Brain microvascular endothelial cell (primary cell): ENCODE results near the gene ZNF776.

Experiments
- DNase-seq: peaks from one replicate; pipeline ENCODE4 v3.0.0-alpha.2; 2020
- H3K27ac ChIP-seq: fragments of 250-450 bp; sonication (Bioruptor Pico); 2 replicates; pipeline ENCODE4 v1.5.1; 2020; ENCODE audit warnings: mild to moderate bottlenecking, moderate library complexity
- H3K27me3 ChIP-seq: fragments of 250-450 bp; sonication (Bioruptor Pico); replicated peaks from 2 replicates; pipeline ENCODE4 v1.5.1; 2020; ENCODE audit warnings: mild to moderate bottlenecking
- H3K36me3 ChIP-seq: fragments of 250-450 bp; sonication (Bioruptor Pico); replicated peaks from 2 replicates; pipeline ENCODE4 v1.5.1; 2020; ENCODE audit warnings: mild to moderate bottlenecking
- H3K4me3 ChIP-seq: 2 replicates; pipeline ENCODE4 v1.5.1; 2011; ENCODE audit warnings: low read depth, mild to moderate bottlenecking, control low read depth, low read length, moderate library complexity
- CTCF ChIP-seq: IDR thresholded peaks from 2 replicates; pipeline ENCODE4 v1.5.1; 2011; ENCODE audit warnings: low read depth, mild to moderate bottlenecking, moderate library complexity, low read length, control low read depth, inconsistent platforms; ENCODE audit errors: missing control alignments
- in situ Hi-C: cut with HindIII; loops from 2 replicates; pipeline ENCODE4 v1.10.0; 2017; ENCODE audit warnings: low sequenced_read_pairs, low pct_ligation_motif_present

The ZNF776 gene

GRCh38 chr19:57769345-57770131 is 22.9 kb downstream of the ZNF776 start, which contains the start of gene ZNF586:
Gene ZNF586, plus strand, starts transcription at chr19:57769676. Its CDS starts 167 bp downstream, at chr19:57769843.
- TF ChIP-seq CTCF = no peak
- peak; percentile 92 for DNase-seq
- Histone ChIP-seq H3K4me3 (peak within 1 kb of the TSS; percentile 81), H3K27ac (peak within 1 kb of the TSS; percentile 9), H3K27me3 (no peaks in the 10 kb centered on the region), H3K36me3 (peaks cover 8% of the 10 kb centered on the region)
- in situ Hi-C loops = no loop called here

- H3K4me3 ChIP-seq = no peak overlapping the region
- in situ Hi-C loops = no loop called here
- DNase-seq = no peak
- no peak for TF ChIP-seq CTCF
- no peaks in the 10 kb centered on the region for H3K27me3 ChIP-seq
- peaks cover 15% of the 10 kb centered on the region for H3K36me3 ChIP-seq
- no peak overlapping the region for H3K27ac ChIP-seq
These were observed 24.8 kb downstream of the ZNF776 start for GRCh38 chr19:57771417-57771816.

GRCh38 chr19:57773488-57773887 is 26.9 kb downstream of the ZNF776 start:
- no peak overlapping the region for H3K4me3 ChIP-seq
- DNase-seq = no peak
- no peaks in the 10 kb centered on the region for H3K27me3 ChIP-seq
- TF ChIP-seq CTCF = no peak
- no peak overlapping the region for H3K27ac ChIP-seq
- in situ Hi-C loops = no loop called here
- peaks cover 30% of the 10 kb centered on the region for H3K36me3 ChIP-seq

GRCh38 chr19:57776764-57777296 is 30.2 kb downstream of the ZNF776 start:
- no peak for DNase-seq
- no peak overlapping the region for H3K4me3 ChIP-seq
- H3K27ac ChIP-seq = no peak overlapping the region
- H3K27me3 ChIP-seq = no peaks in the 10 kb centered on the region
- peaks cover 52% of the 10 kb centered on the region for H3K36me3 ChIP-seq
- TF ChIP-seq CTCF = no peak
- in situ Hi-C loops = no loop called here

- in situ Hi-C loops = no loop called here
- H3K4me3 ChIP-seq = no peak overlapping the region
- no peak for DNase-seq
- TF ChIP-seq CTCF = no peak
- peaks cover 52% of the 10 kb centered on the region for H3K36me3 ChIP-seq
- no peak overlapping the region for H3K27ac ChIP-seq
- no peaks in the 10 kb centered on the region for H3K27me3 ChIP-seq
These were observed 31.7 kb downstream of the ZNF776 start for GRCh38 chr19:57778336-57778735.
